NCI-H510A (cell line): ENCODE measurements around the gene COL23A1.

ENCODE experiments used
- DNase-seq: peaks from one replicate; lab custom pipeline; 2025; lab: John Stamatoyannopoulos, UW

The COL23A1 gene

GRCh38 chr5:178460174-178460573 is 130.0 kb downstream of the COL23A1 start:
- no peak for DNase-seq

- DNase-seq, result no peak
Observed at GRCh38 chr5:178458140-178458539, 132.1 kb downstream of the COL23A1 start.

DNA sequence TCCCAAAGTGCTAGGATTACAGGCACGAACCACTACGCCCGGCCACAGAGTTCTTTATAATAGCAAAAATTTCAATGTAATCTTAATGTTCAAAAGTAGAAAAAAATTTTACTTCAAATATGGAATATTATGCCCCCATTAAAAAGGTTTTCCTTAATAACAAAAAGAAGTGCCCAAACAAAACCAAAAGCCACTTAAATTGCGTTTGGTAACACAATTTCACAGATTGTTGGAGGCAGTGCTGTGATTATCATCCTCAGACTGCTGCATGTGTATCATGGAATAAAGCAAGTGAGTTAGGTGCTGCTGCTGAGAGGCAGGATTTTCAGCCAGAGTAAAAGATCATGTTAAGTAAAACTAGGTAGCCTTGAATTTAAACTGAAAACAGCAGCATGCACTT is 132.7 kb downstream of the COL23A1 start:
- no peak for DNase-seq

DNA sequence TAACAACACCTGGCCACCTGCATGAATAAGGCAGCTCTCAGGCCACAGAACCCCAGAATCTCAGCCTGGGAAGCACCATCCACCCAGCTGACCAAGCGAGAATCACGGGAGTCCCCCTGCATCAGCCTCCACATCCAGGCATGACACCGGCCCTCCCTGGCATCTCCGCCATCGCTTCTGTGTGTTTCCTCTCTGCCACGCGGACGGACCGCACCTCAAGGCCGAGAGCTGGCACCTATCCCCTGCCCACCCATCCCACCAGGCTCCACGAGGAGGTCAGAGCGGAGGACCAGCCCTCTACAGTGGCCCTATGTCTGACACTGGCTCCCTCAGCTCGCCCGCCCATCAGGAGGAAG is 134.7 kb downstream of the COL23A1 start:
- no peak for DNase-seq

- no peak for DNase-seq
Observed at GRCh38 chr5:178454821-178455479, 135.2 kb downstream of the COL23A1 start.

- DNase-seq, result no peak
Observed at GRCh38 chr5:178454303-178454702, 135.9 kb downstream of the COL23A1 start.

- no peak for DNase-seq
Observed at GRCh38 chr5:178453224-178453623, 137.0 kb downstream of the COL23A1 start.

DNA sequence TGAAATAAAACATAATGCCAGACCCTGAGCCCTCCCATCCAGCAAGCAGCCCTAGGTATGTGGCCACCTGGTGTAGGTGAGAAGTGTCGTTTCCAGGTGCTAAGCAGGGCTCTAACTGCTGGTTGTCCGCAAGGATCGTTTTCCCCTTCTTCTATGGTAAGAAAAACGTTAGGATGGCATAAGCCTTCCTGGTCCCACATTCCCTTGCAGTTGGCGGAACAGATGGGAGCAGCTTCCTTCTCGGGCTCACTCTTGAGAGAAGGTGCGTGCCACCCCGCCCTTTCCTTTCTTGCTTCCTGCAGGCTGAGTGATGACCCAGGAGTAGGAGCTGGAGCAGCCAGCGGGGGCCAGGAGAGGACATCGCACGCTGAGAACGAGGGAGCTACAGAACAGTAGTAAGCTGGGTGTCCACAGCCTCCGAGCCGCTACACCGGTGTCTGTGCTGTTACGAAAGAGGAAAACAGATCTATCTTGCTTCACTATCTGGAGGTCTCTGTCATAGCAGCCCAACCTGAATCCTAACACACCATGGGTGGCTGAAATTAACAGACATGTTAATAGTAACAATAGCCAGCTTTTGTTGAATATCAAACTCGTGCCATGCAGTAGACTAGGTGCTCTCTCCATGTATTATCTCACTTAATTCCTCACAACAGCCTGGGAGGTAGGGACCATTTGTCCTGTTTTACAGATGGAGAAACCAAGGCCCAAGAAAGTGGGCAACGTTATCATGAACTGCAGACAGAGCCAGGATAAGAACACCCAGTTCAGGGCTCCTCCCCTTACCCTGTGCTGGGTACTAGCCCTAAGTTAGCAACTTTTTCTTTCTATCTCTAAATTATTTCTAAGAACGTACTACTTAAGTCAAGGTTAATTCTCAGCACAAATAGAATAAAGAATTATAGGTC is 139.8 kb downstream of the COL23A1 start:
- DNase-seq, result no peak

- DNase-seq, result no peak
Observed at GRCh38 chr5:178449163-178450070, 140.8 kb downstream of the COL23A1 start.

DNA sequence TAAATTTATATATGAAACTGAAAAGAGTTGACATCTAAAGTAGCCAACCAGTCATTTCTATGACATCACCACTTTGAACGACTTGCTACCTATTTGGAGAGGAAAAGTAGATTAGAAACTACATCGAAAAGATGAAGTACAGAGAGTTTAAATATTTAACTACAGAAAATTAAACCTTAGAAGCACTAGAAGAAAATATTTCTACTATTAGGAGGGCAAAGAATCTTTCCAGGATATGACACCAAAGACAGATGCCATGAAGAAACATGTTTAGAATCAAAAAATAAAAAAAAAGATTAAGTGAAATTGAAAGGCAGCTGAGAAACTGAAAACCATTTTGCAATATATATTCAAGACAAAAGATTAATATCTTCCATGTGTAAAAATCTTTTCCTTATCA is 144.7 kb downstream of the COL23A1 start:
- DNase-seq, result no peak

GRCh38 chr5:178442405-178443257 is 147.6 kb downstream of the COL23A1 start:
- no peak for DNase-seq

- no peak for DNase-seq
Observed at GRCh38 chr5:178441486-178442270, 148.5 kb downstream of the COL23A1 start.

GRCh38 chr5:178440181-178440580 is 150.0 kb downstream of the COL23A1 start:
- DNase-seq, result no peak

- no peak for DNase-seq
Observed at GRCh38 chr5:178439493-178440180, 150.6 kb downstream of the COL23A1 start.

GRCh38 chr5:178438796-178439195 is 151.4 kb downstream of the COL23A1 start:
- DNase-seq, result no peak

DNA sequence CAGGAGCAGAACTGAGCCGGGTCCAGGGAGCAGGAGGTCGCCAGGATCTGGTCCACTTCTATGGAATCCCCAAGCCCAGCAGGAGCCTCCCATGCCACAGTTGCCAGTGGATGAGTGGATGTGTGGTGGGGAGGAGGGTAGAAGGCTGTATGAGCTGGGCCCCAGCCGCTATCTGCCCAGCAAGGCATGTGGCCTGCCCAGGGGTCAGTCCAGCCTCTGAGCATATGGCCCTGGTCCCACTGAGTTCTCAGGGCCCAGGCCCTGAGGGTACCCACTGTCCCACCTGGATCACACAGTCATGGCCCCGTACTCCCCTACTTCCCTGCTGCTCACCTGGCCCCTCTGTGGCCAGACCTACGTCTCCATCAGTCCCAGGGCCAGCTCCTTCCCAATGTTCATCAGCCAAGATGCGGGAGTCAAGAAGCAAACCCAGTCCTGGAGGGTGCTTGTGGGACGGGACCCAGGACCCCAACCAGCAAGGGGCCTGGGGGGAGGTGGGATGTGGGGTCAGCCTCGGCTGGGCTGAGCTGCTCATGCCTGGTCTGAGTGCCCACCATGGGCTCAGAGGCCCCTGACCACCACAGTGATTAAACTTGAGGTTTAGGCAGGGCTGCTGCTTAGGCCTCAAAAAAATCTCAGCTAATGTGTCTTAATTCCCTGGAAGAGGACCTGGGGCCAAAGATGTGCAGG is 152.7 kb downstream of the COL23A1 start:
- no peak for DNase-seq

- no peak for DNase-seq
Observed at GRCh38 chr5:178436326-178436940, 153.8 kb downstream of the COL23A1 start.

GRCh38 chr5:178435321-178436238 is 154.6 kb downstream of the COL23A1 start:
- no peak for DNase-seq
